K562 (cell line): ENCODE results near the gene SNCG. TPM values are rescaled to one million over a fixed set of nuclear protein-coding genes. Genes with fewer than 3 reads are reported as not detected.

Experiments
- C11orf30 ChIP-seq: fragments of 450-650 bp; IDR thresholded peaks from 2 replicates; pipeline ENCODE4 v1.6.1; 2016; ENCODE audit warnings: low read depth, mild to moderate bottlenecking
- CBFA2T3 ChIP-seq: fragments of 450-650 bp; IDR thresholded peaks from 2 replicates; pipeline ENCODE4 v1.6.1; 2017
- COPS2 ChIP-seq: fragments of 450-650 bp; conservative IDR thresholded peaks from 2 replicates; pipeline ENCODE4 v1.6.1; 2016; ENCODE audit warnings: mild to moderate bottlenecking, moderate library complexity
- HCFC1 ChIP-seq: IDR thresholded peaks from 2 replicates; pipeline ENCODE4 v1.6.1; 2012; ENCODE audit warnings: low read depth, low read length, improper control_type of control experiment
- HNRNPL ChIP-seq: fragments of 200-400 bp; formaldehyde crosslinking; IDR thresholded peaks from 2 replicates; pipeline ENCODE4 v1.6.1; 2017; ENCODE audit warnings: low read depth, mild to moderate bottlenecking, low read length
- JUND ChIP-seq, 2 experiments: IDR thresholded peaks; 2 replicates in 1 of 2; 3 replicates in 1 of 2; pipeline ENCODE4 v1.6.1; 2011; ENCODE audit warnings: borderline replicate concordance in 2 of 2, low read depth in 2 of 2, low read length in 2 of 2, improper control_type of control experiment in 1 of 2, missing biosample characterization in 1 of 2, missing genetic modification characterization in 1 of 2, missing genetic modification reagents in 1 of 2
- MAZ ChIP-seq, 2 experiments: fragments of 450-650 bp in 1 of 2; sonication (generic) in 1 of 2; formaldehyde crosslinking; IDR thresholded peaks in 1 of 2; conservative IDR thresholded peaks in 1 of 2; 2 replicates each; pipeline versions ENCODE4 v1.4.0 to v1.5.0; 2020; ENCODE audit warnings: mild to moderate bottlenecking in 1 of 2, missing genetic modification reagents in 1 of 2
- MEIS2 ChIP-seq: fragments of 450-650 bp; IDR thresholded peaks from 2 replicates; pipeline ENCODE4 v1.6.1; 2014; ENCODE audit warnings: mild to moderate bottlenecking; ENCODE audit not compliant: partially characterized antibody
- NR2F6 ChIP-seq: fragments of 450-650 bp; formaldehyde crosslinking; IDR thresholded peaks from 2 replicates; pipeline ENCODE4 v1.4.0; 2020; ENCODE audit warnings: mild to moderate bottlenecking
- RBM25 ChIP-seq: fragments of 200-400 bp; formaldehyde crosslinking; IDR thresholded peaks from 2 replicates; pipeline ENCODE4 v1.6.1; 2018; ENCODE audit warnings: low read length, low read depth, moderate library complexity; ENCODE audit not compliant: severe bottlenecking
- SIN3A ChIP-seq, 2 experiments: fragments of 150-350 bp in 1 of 2; IDR thresholded peaks; 2 replicates each; pipeline ENCODE4 v1.6.1; 2011 to 2016; ENCODE audit warnings: borderline replicate concordance in 2 of 2, low read depth in 2 of 2, low read length in 2 of 2, mild to moderate bottlenecking in 2 of 2, moderate library complexity in 2 of 2; ENCODE audit not compliant: control insufficient read depth in 1 of 2
- SOX6 ChIP-seq: fragments of 450-650 bp; IDR thresholded peaks from 2 replicates; pipeline ENCODE4 v1.6.1; 2014; ENCODE audit warnings: mild to moderate bottlenecking
- ZBED1 ChIP-seq: IDR thresholded peaks from 2 replicates; pipeline ENCODE4 v1.6.1; 2014
- ZC3H4 ChIP-seq: sonication (generic); formaldehyde crosslinking; IDR thresholded peaks from 2 replicates; pipeline ENCODE4 v1.9.0; 2021; ENCODE audit warnings: missing genetic modification reagents, borderline replicate concordance
- ZNF143 ChIP-seq: sonication (generic); formaldehyde crosslinking; IDR thresholded peaks from 2 replicates; pipeline ENCODE4 v1.9.0; 2022; ENCODE audit warnings: mild to moderate bottlenecking, missing genetic modification reagents
- polyA plus RNA-seq, 8 experiments: library from polyadenylated mRNA; depleted of rRNA in 4 of 8; stranded (reverse) in 5 of 8; unstranded in 3 of 8; fragments of >200 nt; fragmentation: Nextera tagmentation in 2 of 8; fragmentation: Illumina TruSeq in 1 of 8; extraction: Ambion mirVana in 2 of 8; extraction: Trizol in 1 of 8; gene quantifications; 2 replicates each; pipeline versions ENCODE4 v1.2.1 to v1.2.3, GENCODE V29; 2011 to 2014; ENCODE audit warnings: inconsistent platforms in 1 of 8, missing spikeins in 1 of 8
- total RNA-seq, 7 experiments: library from RNA; depleted of rRNA in 6 of 7; stranded (reverse); fragments of >200 nt in 6 of 7; fragmentation: Illumina TruSeq in 2 of 7; extraction: Trizol in 2 of 7; gene quantifications; 2 replicates each; pipeline versions ENCODE4 v1.2.1 to v1.2.3, GENCODE V29; 2011 to 2021; ENCODE audit warnings: low replicate concordance in 1 of 7
- TF ChIP-seq, protein P1 (sequence below): fragments of 200-800 bp; sonication (Bioruptor generic); IDR thresholded peaks from 2 replicates; pipeline ENCODE4 v1.6.1; 2016; ENCODE audit warnings: missing genetic modification characterization, missing compliant biosample characterization
- TF ChIP-seq, protein P2 (sequence below): sonication (generic); formaldehyde crosslinking; IDR thresholded peaks from 2 replicates; pipeline ENCODE4 v1.8.0; 2023; ENCODE audit warnings: mild to moderate bottlenecking, missing genetic modification reagents
- TF ChIP-seq, protein P3 (sequence below): fragments of 450-650 bp; IDR thresholded peaks from 2 replicates; pipeline ENCODE4 v1.7.0; 2016; ENCODE audit warnings: borderline replicate concordance

Gene SNCG
- total and polyA plus RNA-seq, 9 of the 15 experiments (the other 6 are each of a cell fraction or from before 2014, with no cell fraction given): 9.8 to 146 (median 93.6) TPM

DNA sequence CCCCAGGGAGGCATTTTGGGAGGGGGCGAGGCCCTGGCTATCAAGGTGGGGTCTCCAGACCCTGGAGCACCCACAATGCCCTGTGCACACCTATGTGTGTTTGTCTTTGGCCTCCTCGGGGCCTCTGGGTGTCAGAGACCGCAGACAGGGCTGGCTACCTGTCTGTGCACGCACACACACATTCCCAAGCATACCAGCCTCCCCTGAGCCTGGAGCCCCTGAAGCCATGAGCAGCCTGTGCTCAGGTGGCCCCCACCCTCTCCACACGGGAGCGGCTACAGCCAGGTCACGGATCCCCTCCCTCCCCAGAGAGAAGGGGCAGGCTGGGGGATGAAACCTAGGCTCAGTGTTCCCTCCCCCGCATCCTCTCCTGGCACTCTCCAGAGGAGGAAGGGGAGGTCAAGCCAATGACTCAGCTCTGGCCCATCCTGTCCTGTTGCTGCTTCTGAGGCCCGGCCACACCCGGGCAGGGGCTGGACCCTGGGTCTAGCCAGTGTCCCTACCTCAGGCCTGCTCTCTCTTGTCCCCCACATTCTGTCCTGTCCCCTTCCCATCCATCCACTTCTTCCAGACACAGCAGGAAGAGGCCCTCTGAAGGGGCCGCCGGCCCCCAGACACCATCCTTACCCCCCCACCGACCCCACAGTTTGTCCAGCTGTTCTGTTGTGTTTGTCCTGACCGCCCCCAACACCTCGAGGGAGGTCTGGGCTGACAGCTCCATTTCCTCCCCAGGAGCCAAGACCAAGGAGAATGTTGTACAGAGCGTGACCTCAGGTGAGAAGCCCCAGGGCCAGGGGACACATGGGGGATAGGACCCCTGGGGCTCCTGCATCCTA lies 720 bp downstream of the SNCG start (continued):
- TF ChIP-seq COPS2: no peak
- no peak for TF ChIP-seq ZC3H4 (CRISPR knock-in tag)
- TF ChIP-seq HNRNPL: no peak
- peak; percentile 15; the same call in 1 of the 2 replicates for TF ChIP-seq CBFA2T3
- TF ChIP-seq MEIS2: no peak
- peak in 1 of 2 experiments; percentile 17; a peak in 1 of 4 replicates for TF ChIP-seq SIN3A (IDR thresholded peaks at IDR 0.05; ENCODE audit: borderline replicate concordance in 2 of 2, control insufficient read depth in 1 of 2, low read depth in 2 of 2, low read length in 2 of 2)
- no peak for TF ChIP-seq ZBED1
- peak; percentile 90 for TF ChIP-seq JUND (IDR thresholded peaks at IDR 0.05; ENCODE audit: borderline replicate concordance, low read depth, low read length)
- peak; percentile 73; the same call in 1 of the 3 replicates for TF ChIP-seq JUND (tag; IDR thresholded peaks at IDR 0.05; ENCODE audit: borderline replicate concordance, low read depth, low read length)
- TF ChIP-seq, protein P1, sequence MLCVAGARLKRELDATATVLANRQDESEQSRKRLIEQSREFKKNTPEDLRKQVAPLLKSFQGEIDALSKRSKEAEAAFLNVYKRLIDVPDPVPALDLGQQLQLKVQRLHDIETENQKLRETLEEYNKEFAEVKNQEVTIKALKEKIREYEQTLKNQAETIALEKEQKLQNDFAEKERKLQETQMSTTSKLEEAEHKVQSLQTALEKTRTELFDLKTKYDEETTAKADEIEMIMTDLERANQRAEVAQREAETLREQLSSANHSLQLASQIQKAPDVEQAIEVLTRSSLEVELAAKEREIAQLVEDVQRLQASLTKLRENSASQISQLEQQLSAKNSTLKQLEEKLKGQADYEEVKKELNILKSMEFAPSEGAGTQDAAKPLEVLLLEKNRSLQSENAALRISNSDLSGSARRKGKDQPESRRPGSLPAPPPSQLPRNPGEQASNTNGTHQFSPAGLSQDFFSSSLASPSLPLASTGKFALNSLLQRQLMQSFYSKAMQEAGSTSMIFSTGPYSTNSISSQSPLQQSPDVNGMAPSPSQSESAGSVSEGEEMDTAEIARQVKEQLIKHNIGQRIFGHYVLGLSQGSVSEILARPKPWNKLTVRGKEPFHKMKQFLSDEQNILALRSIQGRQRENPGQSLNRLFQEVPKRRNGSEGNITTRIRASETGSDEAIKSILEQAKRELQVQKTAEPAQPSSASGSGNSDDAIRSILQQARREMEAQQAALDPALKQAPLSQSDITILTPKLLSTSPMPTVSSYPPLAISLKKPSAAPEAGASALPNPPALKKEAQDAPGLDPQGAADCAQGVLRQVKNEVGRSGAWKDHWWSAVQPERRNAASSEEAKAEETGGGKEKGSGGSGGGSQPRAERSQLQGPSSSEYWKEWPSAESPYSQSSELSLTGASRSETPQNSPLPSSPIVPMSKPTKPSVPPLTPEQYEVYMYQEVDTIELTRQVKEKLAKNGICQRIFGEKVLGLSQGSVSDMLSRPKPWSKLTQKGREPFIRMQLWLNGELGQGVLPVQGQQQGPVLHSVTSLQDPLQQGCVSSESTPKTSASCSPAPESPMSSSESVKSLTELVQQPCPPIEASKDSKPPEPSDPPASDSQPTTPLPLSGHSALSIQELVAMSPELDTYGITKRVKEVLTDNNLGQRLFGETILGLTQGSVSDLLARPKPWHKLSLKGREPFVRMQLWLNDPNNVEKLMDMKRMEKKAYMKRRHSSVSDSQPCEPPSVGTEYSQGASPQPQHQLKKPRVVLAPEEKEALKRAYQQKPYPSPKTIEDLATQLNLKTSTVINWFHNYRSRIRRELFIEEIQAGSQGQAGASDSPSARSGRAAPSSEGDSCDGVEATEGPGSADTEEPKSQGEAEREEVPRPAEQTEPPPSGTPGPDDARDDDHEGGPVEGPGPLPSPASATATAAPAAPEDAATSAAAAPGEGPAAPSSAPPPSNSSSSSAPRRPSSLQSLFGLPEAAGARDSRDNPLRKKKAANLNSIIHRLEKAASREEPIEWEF: no peak
- TF ChIP-seq RBM25: no peak
- TF ChIP-seq, protein P2, sequence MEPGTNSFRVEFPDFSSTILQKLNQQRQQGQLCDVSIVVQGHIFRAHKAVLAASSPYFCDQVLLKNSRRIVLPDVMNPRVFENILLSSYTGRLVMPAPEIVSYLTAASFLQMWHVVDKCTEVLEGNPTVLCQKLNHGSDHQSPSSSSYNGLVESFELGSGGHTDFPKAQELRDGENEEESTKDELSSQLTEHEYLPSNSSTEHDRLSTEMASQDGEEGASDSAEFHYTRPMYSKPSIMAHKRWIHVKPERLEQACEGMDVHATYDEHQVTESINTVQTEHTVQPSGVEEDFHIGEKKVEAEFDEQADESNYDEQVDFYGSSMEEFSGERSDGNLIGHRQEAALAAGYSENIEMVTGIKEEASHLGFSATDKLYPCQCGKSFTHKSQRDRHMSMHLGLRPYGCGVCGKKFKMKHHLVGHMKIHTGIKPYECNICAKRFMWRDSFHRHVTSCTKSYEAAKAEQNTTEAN: no peak
- no peak for TF ChIP-seq ZNF143 (CRISPR knock-in tag)
- TF ChIP-seq MAZ (CRISPR knock-in tag; conservative IDR thresholded peaks at IDR 0.05 in 1 of 2, IDR thresholded peaks at IDR 0.05 in 1 of 2): peak; percentile 44 to 70
- peak; percentile 78 for TF ChIP-seq C11orf30
- no peak; the same call in 1 of the 2 replicates for TF ChIP-seq HCFC1
- no peak for TF ChIP-seq NR2F6
- TF ChIP-seq SOX6: peak; percentile 31; the same call in 1 of the 2 replicates
- TF ChIP-seq, protein P3, sequence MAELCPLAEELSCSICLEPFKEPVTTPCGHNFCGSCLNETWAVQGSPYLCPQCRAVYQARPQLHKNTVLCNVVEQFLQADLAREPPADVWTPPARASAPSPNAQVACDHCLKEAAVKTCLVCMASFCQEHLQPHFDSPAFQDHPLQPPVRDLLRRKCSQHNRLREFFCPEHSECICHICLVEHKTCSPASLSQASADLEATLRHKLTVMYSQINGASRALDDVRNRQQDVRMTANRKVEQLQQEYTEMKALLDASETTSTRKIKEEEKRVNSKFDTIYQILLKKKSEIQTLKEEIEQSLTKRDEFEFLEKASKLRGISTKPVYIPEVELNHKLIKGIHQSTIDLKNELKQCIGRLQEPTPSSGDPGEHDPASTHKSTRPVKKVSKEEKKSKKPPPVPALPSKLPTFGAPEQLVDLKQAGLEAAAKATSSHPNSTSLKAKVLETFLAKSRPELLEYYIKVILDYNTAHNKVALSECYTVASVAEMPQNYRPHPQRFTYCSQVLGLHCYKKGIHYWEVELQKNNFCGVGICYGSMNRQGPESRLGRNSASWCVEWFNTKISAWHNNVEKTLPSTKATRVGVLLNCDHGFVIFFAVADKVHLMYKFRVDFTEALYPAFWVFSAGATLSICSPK: no peak
